ENCODE data around the gene UPF1.

The UPF1 gene

DNA sequence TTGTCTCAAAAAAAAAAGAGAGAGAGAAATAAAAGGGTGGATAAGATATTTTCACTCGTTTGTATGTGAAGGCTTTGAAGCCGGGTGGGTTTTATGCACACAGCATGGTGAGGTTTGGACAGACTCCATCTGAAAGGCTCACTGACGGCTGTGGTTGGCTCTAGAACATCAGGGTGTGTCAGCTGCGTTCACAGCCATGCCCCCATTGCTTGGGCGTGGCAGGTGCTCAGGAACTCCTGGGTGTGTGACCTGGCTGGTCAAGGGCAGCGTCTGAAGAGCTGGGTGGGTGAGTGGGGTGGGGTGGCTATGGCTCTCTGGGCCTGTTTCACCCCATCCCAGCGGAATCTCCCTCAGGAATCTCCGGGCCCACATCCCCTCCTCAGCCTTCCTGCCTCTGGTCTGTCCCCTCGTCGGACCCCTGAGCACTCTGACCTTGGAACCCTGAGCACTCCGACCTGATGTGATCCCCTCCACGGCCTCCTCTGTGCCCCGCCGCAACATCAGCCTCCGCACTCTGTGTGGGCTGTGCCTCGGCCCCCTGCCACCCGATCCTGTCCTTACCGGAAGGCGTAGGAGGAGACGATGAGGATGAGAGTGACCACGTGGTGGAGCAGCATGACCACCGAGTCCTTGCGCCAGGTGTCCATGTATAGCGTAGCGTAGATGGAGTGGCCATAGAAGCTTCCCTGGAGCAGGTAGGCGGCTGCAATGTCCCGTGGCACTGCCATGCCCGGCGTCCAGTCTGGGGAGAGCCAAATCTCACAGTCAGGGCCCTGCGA is 52.0 kb downstream of the UPF1 start:
- no peak for DNase-seq
- in situ Hi-C loops (cut with HindIII; ENCODE audit: low pct_ligation_motif_present, low pct_unique_long_range_greater_than_20kb, low sequenced_read_pairs) = no loop called here

- DNase-seq = no peak
- in situ Hi-C loops (cut with HindIII; ENCODE audit: low pct_ligation_motif_present, low pct_unique_long_range_greater_than_20kb, low sequenced_read_pairs) = no loop called here
Observed at GRCh38 chr19:18886972-18887371, 55.2 kb downstream of the UPF1 start.

DNA sequence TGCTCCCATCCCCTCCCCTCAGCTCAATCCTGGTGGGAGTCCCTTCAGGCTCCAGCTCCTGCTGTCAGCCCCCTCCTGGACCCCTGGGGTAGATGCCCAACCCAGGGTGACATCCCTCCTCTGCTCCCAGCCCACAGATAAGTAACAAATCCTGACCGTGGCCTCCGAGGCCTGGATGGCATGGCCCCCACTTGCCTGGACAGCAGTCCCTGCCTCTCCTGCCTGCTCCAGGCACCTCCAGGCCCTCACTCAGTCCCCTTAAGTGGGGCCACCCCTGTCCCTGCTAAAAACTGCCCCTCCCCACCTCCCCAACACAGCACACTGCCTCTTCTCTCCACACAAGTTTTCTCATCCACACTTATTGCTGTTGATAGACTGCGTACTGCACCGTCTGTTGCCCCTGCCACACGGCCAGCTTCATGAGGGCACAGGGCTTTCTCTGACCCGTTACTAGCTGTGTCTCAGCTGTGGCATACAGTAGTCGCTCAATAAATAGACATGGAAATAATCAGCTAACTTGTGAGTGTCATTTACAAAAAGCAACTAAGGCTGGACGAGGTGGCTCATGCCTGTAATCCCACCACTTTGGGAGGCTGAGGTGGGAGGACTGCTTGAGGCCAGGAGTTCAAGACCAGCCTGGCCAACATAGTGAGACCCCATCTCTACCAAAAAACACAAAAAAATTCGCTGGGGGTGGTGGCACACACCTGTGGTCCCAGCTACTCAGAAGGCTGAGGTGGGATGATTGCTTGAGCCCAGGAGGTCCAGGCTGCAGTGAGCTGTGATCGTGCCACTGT is 58.4 kb downstream of the UPF1 start:
- in situ Hi-C loops (cut with HindIII; ENCODE audit: low pct_ligation_motif_present, low pct_unique_long_range_greater_than_20kb, low sequenced_read_pairs) = no loop called here
- no peak for DNase-seq

DNA sequence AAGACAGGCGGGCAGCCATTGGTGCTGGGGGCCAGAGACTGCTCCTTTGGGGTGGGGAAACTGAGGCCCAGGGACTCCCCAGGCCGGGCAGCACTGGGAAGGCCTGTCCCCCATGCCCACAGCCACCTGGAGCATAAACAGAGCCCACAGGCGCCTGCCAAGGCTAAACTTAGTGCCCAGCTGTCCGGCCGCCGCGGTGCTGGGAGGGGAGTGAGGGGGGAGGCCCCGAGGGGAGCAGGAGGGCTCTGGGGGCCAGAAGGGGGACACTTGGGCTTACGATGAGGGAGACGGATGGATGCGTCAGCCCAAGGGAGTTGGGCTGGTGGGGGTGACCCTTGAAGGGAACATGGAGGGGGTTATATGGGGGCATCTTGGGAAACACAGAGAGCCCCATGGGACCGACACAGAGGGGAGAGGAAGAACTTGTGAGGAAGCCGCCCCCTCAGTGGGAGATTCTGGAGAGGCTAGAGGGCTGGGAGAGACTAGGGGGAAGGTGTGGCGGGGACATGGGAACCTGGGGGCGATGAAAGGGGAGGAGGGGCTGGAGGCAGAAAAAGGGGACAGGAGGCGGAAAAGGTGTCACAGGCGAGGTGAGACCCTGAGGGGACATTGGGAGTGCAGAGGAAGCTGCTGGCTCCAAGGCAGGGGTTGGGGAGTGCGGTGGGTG is 62.0 kb downstream of the UPF1 start:
- DNase-seq = no peak
- in situ Hi-C loops (cut with HindIII; ENCODE audit: low pct_ligation_motif_present, low pct_unique_long_range_greater_than_20kb, low sequenced_read_pairs) = no loop called here

DNA sequence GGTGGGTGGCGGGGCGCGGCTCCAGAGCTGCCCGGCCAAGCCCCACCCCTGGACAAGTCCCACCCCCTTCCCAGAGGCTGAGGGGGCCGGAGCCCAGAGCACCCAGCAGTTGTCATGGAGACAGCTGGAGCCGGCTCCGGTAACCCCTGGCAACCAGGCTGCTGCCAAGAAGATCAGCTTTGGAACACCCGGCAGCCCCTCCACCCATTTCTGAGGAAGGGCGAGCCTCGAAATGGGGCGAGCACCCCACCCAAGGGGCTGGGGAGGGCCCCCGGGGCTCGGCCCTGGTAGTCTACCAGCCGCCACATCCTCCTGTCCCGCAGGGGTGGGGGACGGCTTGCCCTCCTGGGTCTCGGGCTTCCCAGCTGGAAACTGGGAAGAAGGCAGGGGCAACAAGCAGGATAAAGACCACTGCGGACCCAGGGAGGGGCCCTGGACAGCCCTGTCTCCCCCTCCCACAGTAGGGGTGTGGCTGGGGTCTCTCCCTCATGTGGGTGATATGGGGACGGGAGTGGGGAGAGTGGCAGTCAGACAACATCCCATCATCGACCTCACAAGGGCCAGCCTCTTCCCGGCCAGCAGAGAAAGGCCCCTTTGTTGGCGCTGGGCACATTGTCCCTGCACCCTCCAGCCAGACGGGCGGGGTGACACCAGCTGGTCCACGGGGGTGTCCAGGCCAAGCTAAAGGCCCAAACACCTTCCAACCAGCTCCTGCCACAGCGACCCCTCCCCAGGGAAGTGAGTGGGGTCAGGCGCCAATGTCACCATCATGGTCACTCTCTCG is 62.7 kb downstream of the UPF1 start:
- DNase-seq = no peak
- in situ Hi-C loops (cut with HindIII; ENCODE audit: low pct_ligation_motif_present, low pct_unique_long_range_greater_than_20kb, low sequenced_read_pairs) = no loop called here

DNA sequence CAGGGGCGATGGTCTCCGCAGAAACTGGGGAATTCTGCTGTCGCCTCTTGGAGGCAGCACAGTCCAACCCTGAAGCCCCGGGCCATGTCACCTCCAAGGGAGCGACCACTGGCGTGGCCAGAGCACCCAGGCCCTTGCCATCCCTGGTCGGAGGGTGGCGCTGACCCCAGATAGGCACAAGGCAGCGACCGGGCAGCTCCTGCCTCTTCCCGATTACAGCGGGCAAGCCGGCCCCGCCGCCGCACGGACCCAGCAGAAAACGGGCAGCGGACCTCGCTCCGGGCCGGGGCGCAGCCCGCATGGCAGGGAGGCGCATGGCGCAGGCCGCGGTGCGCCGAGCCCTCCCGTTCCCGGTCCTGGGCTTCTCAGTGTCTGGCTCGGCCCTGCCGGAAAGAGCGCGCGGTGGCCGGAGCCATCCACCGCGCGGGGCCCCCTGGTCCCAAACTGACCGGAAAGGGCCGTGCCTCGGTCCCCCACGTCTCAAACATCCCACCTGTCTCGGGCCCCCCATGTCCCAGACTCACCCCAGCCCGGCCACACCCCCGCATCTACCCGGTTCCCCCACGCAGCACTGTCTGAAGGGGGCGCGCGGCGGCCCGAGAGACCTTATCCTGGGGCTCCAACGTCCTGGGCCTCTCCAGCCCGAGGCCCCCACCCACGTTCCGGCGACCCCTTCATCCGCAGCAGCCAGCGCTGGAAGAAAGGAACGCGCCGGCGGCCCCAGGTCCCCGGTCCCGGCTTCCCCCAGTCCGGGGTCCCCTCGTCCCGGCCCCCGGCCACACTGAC is 63.5 kb downstream of the UPF1 start:
- peak; percentile 57 for DNase-seq
- in situ Hi-C loops (cut with HindIII; ENCODE audit: low pct_ligation_motif_present, low pct_unique_long_range_greater_than_20kb, low sequenced_read_pairs) = no loop called here

DNA sequence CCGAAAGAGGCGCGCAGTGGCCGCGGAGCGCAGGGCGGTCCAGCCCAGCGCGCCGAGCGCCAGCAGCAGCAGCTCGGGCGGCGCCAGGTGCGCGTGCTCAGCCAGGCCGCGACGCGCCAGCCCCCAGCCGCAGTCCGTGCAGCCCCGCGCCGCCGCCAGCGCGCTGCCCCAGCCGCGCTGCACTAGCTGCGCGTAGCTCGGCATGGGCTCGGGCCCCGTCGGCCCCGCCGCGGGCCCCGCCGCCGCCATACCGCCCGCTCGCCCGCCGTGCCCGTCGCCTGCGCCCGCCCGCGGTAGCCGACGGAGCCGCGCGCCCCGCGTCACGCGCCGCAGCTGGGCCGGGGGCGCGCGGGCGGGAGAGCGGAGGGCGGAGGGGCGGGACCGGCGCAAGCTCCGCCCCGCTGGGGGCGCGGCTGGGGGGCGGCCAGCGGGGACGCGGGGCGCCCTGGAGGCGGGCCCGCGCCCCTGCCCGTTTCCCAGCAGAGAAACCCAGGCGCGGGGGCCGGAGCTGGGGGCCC is 64.1 kb downstream of the UPF1 start, which contains the start of gene CERS1:
CERS1 (minus strand) TSS at position 335 of the 518 bp plus-strand sequence; CDS start at position 249, 86 bp downstream.
- in situ Hi-C loops (cut with HindIII; ENCODE audit: low pct_ligation_motif_present, low pct_unique_long_range_greater_than_20kb, low sequenced_read_pairs) = no loop called here
- no peak for DNase-seq

- DNase-seq = no peak
- in situ Hi-C loops (cut with HindIII; ENCODE audit: low pct_ligation_motif_present, low pct_unique_long_range_greater_than_20kb, low sequenced_read_pairs) = no loop called here
Observed at GRCh38 chr19:18896421-18896841, 64.7 kb downstream of the UPF1 start.

DNA sequence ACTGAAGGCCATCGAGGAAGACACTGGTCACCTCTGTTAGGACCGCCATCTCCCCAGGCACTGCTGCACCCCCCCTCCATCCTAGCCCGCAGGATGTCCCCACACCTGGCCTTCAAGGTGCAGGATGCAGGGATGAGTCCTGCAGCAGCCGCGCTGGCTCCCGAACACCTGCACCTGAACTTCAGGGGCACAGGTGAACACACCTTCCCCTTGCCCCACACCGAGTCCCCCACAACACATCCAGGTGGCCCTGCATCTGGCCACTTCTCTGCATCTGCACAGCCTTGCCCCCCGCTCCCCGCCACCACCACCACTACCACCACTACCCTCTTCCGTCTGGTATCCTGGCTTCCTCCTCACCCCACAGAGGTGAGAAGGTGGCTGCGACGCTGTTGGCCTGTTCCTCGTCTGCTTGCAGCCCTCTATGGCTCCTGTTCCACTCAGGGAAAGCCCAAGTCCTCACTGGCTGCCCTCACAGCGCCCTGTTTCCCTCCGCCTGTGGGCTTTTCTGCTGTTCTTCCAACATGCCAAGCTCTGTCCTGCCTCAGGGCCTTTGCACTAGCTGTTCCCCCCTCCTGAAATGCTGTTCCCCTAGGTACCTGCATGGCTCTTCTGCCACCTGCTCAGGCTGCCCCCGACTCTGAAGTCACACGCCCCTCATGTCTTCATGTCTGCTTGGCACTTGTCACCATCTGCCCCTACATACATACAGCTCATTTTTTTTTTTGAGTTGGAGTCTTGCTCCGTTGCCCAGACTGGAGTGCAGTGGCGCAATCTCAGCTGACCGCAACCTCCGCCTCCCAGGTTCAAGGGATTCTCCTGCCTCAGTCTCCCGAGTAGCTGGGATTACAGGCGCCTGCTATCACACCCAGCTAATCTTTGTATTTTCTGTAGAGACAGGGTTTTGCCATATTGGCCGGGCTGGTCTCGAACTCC is 65.6 kb downstream of the UPF1 start:
- in situ Hi-C loops (cut with HindIII; ENCODE audit: low pct_ligation_motif_present, low pct_unique_long_range_greater_than_20kb, low sequenced_read_pairs) = no loop called here
- DNase-seq = no peak

GRCh38 chr19:18898081-18898606 is 66.4 kb downstream of the UPF1 start:
- in situ Hi-C loops (cut with HindIII; ENCODE audit: low pct_ligation_motif_present, low pct_unique_long_range_greater_than_20kb, low sequenced_read_pairs) = no loop called here
- no peak for DNase-seq

DNA sequence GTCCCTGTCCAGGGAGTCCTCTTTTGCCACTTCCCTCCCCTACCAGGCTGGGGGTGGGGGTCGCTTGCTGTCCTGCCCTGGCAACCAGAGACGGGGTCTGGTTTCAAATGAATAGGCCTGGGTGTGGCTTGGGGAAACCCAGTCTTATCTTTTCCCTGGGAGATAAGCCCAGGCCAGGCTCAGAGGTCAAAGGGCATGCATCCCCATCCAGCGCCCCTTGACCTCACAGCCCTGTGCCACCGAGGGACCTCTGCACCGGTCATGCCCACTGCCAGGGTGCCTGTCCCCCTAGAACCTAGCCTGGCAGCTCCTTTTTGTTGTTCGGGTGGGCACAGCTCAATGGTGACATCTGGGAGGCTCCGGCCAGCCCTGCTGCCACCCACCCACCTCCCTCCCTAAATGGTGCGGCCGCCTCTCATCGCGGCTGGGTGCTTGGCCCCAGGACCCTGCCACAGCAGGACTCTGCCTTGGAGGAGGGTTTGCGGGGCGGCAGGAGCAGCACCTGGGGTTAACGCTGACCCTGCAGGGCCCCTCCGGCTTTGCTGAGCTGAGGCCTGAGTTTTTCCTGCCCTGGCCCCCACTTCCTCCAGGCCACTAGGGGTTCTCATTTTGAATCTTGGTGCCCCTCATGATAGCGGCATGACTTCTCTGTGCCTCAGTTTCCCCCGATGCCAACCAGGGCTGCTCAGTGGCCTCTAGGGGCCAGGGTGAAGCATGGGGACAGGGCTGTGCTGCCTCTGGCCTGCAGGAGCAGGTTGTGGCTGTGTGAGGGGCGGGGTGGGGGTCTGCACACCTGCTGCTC is 67.0 kb downstream of the UPF1 start:
- in situ Hi-C loops (cut with HindIII; ENCODE audit: low pct_ligation_motif_present, low pct_unique_long_range_greater_than_20kb, low sequenced_read_pairs) = no loop called here
- no peak for DNase-seq

GRCh38 chr19:18899624-18900560 is 68.1 kb downstream of the UPF1 start:
- in situ Hi-C loops (cut with HindIII; ENCODE audit: low pct_ligation_motif_present, low pct_unique_long_range_greater_than_20kb, low sequenced_read_pairs) = no loop called here
- DNase-seq = no peak

DNA sequence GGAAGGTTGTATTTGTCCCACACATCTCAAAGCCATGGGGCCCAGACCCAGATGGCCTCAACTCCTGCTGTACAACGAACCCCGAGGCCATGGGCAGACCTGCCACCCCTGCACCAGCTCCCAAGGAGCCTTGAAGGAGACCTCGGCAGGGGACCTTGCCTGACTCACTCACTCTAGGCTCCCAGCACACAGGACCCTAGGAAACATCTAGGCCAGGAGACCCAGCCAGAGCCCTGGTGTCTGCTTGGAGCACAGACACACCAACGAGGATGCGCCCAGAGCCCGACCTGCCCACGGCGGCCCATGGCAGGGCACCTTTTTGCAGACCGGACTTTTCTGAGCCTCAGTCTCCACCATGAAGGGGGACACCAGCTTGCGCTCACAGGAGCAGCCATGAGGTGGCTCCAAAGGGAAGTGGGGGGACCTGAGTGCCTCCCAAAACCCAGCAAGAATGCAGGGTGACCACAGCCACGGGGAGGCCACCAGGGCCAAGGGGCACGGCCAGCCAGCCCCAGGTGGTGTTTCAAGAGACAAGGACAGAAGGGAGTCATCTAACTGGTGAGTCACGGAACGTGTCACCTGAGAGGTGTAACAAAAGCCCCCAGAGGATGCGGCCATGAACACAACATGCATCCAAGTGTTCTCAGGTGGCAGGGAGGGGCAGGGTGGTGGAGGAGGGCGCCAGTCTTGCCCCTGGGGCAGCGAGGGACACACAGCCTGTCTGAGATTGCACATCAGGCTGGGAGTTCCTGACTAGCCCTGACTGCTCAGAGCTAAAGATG is 69.1 kb downstream of the UPF1 start:
- DNase-seq = no peak
- in situ Hi-C loops (cut with HindIII; ENCODE audit: low pct_ligation_motif_present, low pct_unique_long_range_greater_than_20kb, low sequenced_read_pairs) = no loop called here

- DNase-seq = no peak
- in situ Hi-C loops (cut with HindIII; ENCODE audit: low pct_ligation_motif_present, low pct_unique_long_range_greater_than_20kb, low sequenced_read_pairs) = no loop called here
Observed at GRCh38 chr19:18901491-18901890, 69.7 kb downstream of the UPF1 start.

Data from ACHN (cell line).